NB4 (cell line): ENCODE results near the gene KCNQ4.

Experiments
- CTCF ChIP-seq: IDR thresholded peaks from one replicate; pipeline ENCODE4 v1.5.1; 2012; ENCODE audit warnings: low read depth, low read length
- MAX ChIP-seq: IDR thresholded peaks from 2 replicates; pipeline ENCODE4 v1.6.1; 2011; ENCODE audit warnings: low read depth, low read length
- POLR2A ChIP-seq: IDR thresholded peaks from 2 replicates; pipeline ENCODE4 v1.6.1; 2011; ENCODE audit warnings: mild to moderate bottlenecking; ENCODE audit not compliant: insufficient read length; ENCODE audit errors: extremely low read depth

GRCh38 chr1:40879482-40880175 lies 96.0 kb downstream of the KCNQ4 start:
- TF ChIP-seq CTCF = no peak
- TF ChIP-seq MAX = no peak
- no peak for TF ChIP-seq POLR2A
